CD8-positive, alpha-beta memory T cell (primary cell): ENCODE results near the gene CCR7. TPM values are rescaled to one million over a fixed set of nuclear protein-coding genes. Genes with fewer than 3 reads are reported as not detected.

ENCODE experiments used
- CTCF ChIA-PET: fragments of 350-600 bp; sonication (Branson Sonifier 250); formaldehyde crosslinking; loops from one replicate; lab custom pipeline; 2021; ENCODE audit warnings: antibody characterized with exemption; lab: Charles Lee
- POLR2A ChIA-PET: fragments of 350-600 bp; sonication (Branson Sonifier 250); formaldehyde crosslinking; loops from one replicate; lab custom pipeline; 2021; ENCODE audit warnings: antibody characterized with exemption; lab: Charles Lee
- DNase-seq, 5 donors: peaks; one replicate each; pipeline versions ENCODE4 v3.0.0 to v3.0.0-alpha.2; 2020 to 2022; ENCODE audit warnings: mixed read lengths in 1 of 5
- H3K27ac ChIP-seq: one replicate; pipeline ENCODE4 v1.7.0; 2013; ENCODE audit warnings: low read depth, mild to moderate bottlenecking, low read length, moderate library complexity
- H3K27me3 ChIP-seq: 2 replicates; pipeline ENCODE4 v1.7.0; 2013; ENCODE audit warnings: low read length, mild to moderate bottlenecking; ENCODE audit not compliant: insufficient read depth, poor library complexity, severe bottlenecking
- H3K36me3 ChIP-seq: 2 replicates; pipeline ENCODE4 v1.7.0; 2013; ENCODE audit warnings: mild to moderate bottlenecking, low read length, moderate library complexity; ENCODE audit not compliant: insufficient read depth
- H3K4me1 ChIP-seq: 2 replicates; pipeline ENCODE4 v1.7.0; 2013; ENCODE audit warnings: mild to moderate bottlenecking, low read length, moderate library complexity; ENCODE audit not compliant: insufficient read depth
- H3K4me3 ChIP-seq: 2 replicates; pipeline ENCODE4 v1.7.0; 2013; ENCODE audit warnings: mild to moderate bottlenecking, low read length
- H3K9me3 ChIP-seq: 2 replicates; pipeline ENCODE4 v1.7.0; 2013; ENCODE audit warnings: mild to moderate bottlenecking, low read length
- H3K27ac Mint-ChIP-seq, 8 donors: one replicate each; pipeline ENCODE4 v1.8.0; 2020 to 2021; ENCODE audit warnings: mixed read lengths in 8 of 8, mild to moderate bottlenecking in 6 of 8, inconsistent platforms in 3 of 8, moderate library complexity in 3 of 8
- H3K27me3 Mint-ChIP-seq, 2 donors: one replicate each; pipeline ENCODE4 v1.8.0; 2020 to 2021; ENCODE audit warnings: mixed read lengths in 2 of 2, mild to moderate bottlenecking in 1 of 2, moderate library complexity in 1 of 2
- H3K36me3 Mint-ChIP-seq, 3 donors: one replicate each; pipeline ENCODE4 v1.8.0; 2020 to 2021; ENCODE audit warnings: mixed read lengths in 3 of 3, inconsistent platforms in 1 of 3, mild to moderate bottlenecking in 1 of 3
- H3K4me1 Mint-ChIP-seq, 3 donors: one replicate each; pipeline ENCODE4 v1.8.0; 2020 to 2021; ENCODE audit warnings: mixed read lengths in 3 of 3, inconsistent platforms in 1 of 3, mild to moderate bottlenecking in 1 of 3
- H3K4me3 Mint-ChIP-seq, 7 donors: one replicate each; pipeline ENCODE4 v1.8.0; 2020 to 2021; ENCODE audit warnings: mixed read lengths in 7 of 7, mild to moderate bottlenecking in 6 of 7, moderate library complexity in 4 of 7, inconsistent platforms in 2 of 7
- H3K9me3 Mint-ChIP-seq, 5 donors: one replicate each; pipeline ENCODE4 v1.8.0; 2020 to 2022; ENCODE audit warnings: mixed read lengths in 5 of 5, mild to moderate bottlenecking in 3 of 5, moderate library complexity in 2 of 5, inconsistent platforms in 1 of 5
- polyA plus RNA-seq: library from polyadenylated mRNA; unstranded; fragments of 300-500 nt; fragmentation: Illumina TruSeq; gene quantifications from one replicate; pipeline ENCODE4 v1.2.3, GENCODE V29; 2021
- total RNA-seq, 2 experiments: library from RNA; stranded (reverse); gene quantifications; one replicate each; pipeline ENCODE4 v1.2.3, GENCODE V29; 2021

CCR7 gene
- total and polyA plus RNA-seq, 3 experiments from 2014 or later = 152 to 286 (median 154) TPM

GRCh38 chr17:40535438-40535837 lies 29.8 kb downstream of the CCR7 start:
- CTCF ChIA-PET = interaction anchor here (0.8 to 20.1 kb wide), 9 partner anchors 9 to 173 kb away, joined by 3 to 475 read pairs (median 23); partner anchors contain the start of genes CCR7 and TOP2A
- peaks cover 0 to 2% (median 0%) of the 10 kb centered on the region in 3 donors for H3K36me3 Mint-ChIP-seq
- peaks cover 95% of the 10 kb centered on the region for H3K4me1 ChIP-seq
- POLR2A ChIA-PET = interaction anchor here (0.6 to 1.0 kb wide), 4 partner anchors 9 to 117 kb away, joined by 3 to 4 read pairs (median 3); no protein-coding TSS in a partner anchor
- no peaks in the 10 kb centered on the region for H3K9me3 ChIP-seq
- H3K4me3 Mint-ChIP-seq = peak overlapping the region in 1 of 7 donors; percentile 49
- peak overlapping the region in 7 of 8 donors; percentile 34 to 99 (median 94) for H3K27ac Mint-ChIP-seq
- no peak for DNase-seq
- H3K9me3 Mint-ChIP-seq = peaks cover 0 to 2% (median 2%) of the 10 kb centered on the region in 5 donors
- no peak overlapping the region for H3K27ac ChIP-seq
- H3K27me3 ChIP-seq = no peaks in the 10 kb centered on the region
- no peaks in the 10 kb centered on the region for H3K36me3 ChIP-seq
- peaks cover 88 to 98% (median 89%) of the 10 kb centered on the region in 3 donors for H3K4me1 Mint-ChIP-seq
- H3K4me3 ChIP-seq = no peak overlapping the region
- peaks cover 0 to 3% of the 10 kb centered on the region in 2 donors for H3K27me3 Mint-ChIP-seq

- H3K27ac Mint-ChIP-seq = peak overlapping the region; percentile 90 to 99 (median 97)
- Histone ChIP-seq H3K9me3 (no peaks in the 10 kb centered on the region), H3K27me3 (no peaks in the 10 kb centered on the region), H3K36me3 (no peaks in the 10 kb centered on the region), H3K4me3 (no peak overlapping the region), H3K27ac (no peak overlapping the region), H3K4me1 (peaks cover 93% of the 10 kb centered on the region)
- ChIA-PET CTCF (interaction anchor here (0.8 to 20.1 kb wide), 20 partner anchors 10 to 177 kb away, joined by 3 to 475 read pairs (median 17); partner anchors contain the start of genes CCR7, GJD3, IGFBP4 and TOP2A), POLR2A (interaction anchor here (0.7 to 3.7 kb wide), 8 partner anchors 13 to 116 kb away, joined by 3 to 31 read pairs (median 10); no protein-coding TSS in a partner anchor)
- peak overlapping the region in 3 of 7 donors; percentile 8 to 77 (median 20) for H3K4me3 Mint-ChIP-seq
- peak in 1 of 5 donors; percentile 46 for DNase-seq
- peaks cover 0 to 2% (median 2%) of the 10 kb centered on the region in 5 donors for H3K9me3 Mint-ChIP-seq
- H3K36me3 Mint-ChIP-seq = peaks cover 0 to 2% (median 0%) of the 10 kb centered on the region in 3 donors
- peaks cover 0 to 3% of the 10 kb centered on the region in 2 donors for H3K27me3 Mint-ChIP-seq
- H3K4me1 Mint-ChIP-seq = peaks cover 85 to 98% (median 88%) of the 10 kb centered on the region in 3 donors
Measured at GRCh38 chr17:40534371-40535189, 30.7 kb downstream of the CCR7 start.

DNA sequence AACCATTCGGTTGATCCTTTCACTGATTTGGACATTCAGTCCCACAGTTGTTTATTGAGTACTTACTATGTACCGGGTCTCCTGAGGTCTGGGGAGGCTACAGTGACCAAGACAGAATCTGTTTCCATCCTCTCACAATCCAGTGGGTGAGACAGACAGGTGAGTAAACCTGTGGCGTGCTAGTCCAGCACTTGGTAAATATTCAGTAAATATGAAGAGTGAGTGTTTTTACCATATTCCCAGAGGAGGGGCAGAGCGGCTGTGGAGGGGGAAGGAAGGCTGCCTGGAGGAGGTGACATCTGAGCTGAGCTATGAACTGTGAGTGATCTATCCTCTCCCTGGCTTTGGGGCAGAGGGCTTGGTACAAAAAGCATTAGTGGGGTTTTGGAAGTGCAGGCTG lies 31.4 kb downstream of the CCR7 start:
- Mint-ChIP-seq H3K36me3 (peaks cover 0 to 2% (median 0%) of the 10 kb centered on the region in 3 donors), H3K4me3 (peak overlapping the region; percentile 67 to 88 (median 78)), H3K27ac (peak overlapping the region; percentile 90 to 99 (median 97)), H3K27me3 (peaks cover 0 to 3% of the 10 kb centered on the region in 2 donors), H3K4me1 (peaks cover 85 to 97% (median 86%) of the 10 kb centered on the region in 3 donors), H3K9me3 (peaks cover 0 to 2% (median 2%) of the 10 kb centered on the region in 5 donors)
- Histone ChIP-seq H3K4me1 (peaks cover 93% of the 10 kb centered on the region), H3K27ac (peak overlapping the region; percentile 44), H3K4me3 (peak overlapping the region; percentile 3), H3K36me3 (no peaks in the 10 kb centered on the region), H3K9me3 (no peaks in the 10 kb centered on the region), H3K27me3 (no peaks in the 10 kb centered on the region)
- no peak for DNase-seq
- ChIA-PET POLR2A (interaction anchor here (0.5 to 3.7 kb wide), 15 partner anchors 14 to 1975 kb away, joined by 3 to 31 read pairs (median 4); no protein-coding TSS in a partner anchor), CTCF (interaction anchor here (0.8 to 20.1 kb wide), 38 partner anchors 11 to 190 kb away, joined by 3 to 475 read pairs (median 6); partner anchors contain the start of genes CCR7, GJD3, IGFBP4 and SMARCE1)

DNA sequence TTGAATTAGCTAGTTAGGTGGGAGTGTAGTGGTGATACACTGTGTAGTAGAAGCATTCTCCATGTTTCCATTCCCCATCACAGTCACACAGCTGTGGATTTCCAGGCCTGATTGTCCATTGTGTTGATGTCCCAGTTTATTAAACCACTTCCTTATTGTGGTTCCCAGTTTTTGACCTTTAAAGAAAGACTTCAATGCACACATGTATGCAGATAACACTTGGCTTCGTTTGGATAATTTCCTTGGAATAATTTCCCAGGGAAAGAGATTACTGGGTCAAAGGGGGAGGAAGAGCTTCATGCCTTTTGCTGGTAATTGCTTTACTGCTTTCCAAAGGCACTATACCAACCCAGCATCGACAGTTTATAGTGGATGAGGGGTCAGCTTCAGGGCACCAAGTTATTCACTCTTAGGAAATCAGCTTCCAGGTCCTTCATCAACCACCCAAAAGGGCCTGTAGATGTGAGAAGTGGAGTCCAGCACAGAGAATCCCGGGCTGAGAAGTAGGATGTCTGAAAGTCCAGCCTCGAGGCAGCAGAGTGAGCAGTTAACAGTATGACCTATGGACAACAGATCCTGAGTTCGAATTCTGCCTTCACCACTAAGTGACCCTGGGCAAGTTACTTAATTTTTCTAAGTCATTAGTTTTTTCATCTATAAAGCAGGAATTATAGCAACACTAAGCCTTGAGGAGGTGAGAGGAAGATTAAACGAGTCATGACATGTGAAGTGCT lies 32.6 kb downstream of the CCR7 start:
- peak overlapping the region; percentile 90 to 99 (median 97) for H3K27ac Mint-ChIP-seq
- ChIA-PET POLR2A (interaction anchor here (0.5 to 3.7 kb wide), 18 partner anchors 15 to 243 kb away, joined by 3 to 31 read pairs (median 5); no protein-coding TSS in a partner anchor), CTCF (interaction anchor here (0.7 to 20.1 kb wide), 43 partner anchors 10 to 314 kb away, joined by 3 to 475 read pairs (median 6); partner anchors contain the start of genes CCR7, GJD3, IGFBP4 and SMARCE1)
- H3K4me3 ChIP-seq = no peak overlapping the region
- peaks cover 82 to 95% (median 86%) of the 10 kb centered on the region in 3 donors for H3K4me1 Mint-ChIP-seq
- peaks cover 0 to 2% (median 2%) of the 10 kb centered on the region in 5 donors for H3K9me3 Mint-ChIP-seq
- no peaks in the 10 kb centered on the region for H3K9me3 ChIP-seq
- no peaks in the 10 kb centered on the region for H3K36me3 ChIP-seq
- no peak overlapping the region for H3K27ac ChIP-seq
- no peaks in the 10 kb centered on the region for H3K27me3 ChIP-seq
- peak in 1 of 5 donors; percentile 10 for DNase-seq
- H3K27me3 Mint-ChIP-seq = peaks cover 0 to 3% of the 10 kb centered on the region in 2 donors
- peaks cover 93% of the 10 kb centered on the region for H3K4me1 ChIP-seq
- peaks cover 0 to 2% (median 0%) of the 10 kb centered on the region in 3 donors for H3K36me3 Mint-ChIP-seq
- peak overlapping the region in 6 of 7 donors; percentile 38 to 88 (median 78) for H3K4me3 Mint-ChIP-seq

DNA sequence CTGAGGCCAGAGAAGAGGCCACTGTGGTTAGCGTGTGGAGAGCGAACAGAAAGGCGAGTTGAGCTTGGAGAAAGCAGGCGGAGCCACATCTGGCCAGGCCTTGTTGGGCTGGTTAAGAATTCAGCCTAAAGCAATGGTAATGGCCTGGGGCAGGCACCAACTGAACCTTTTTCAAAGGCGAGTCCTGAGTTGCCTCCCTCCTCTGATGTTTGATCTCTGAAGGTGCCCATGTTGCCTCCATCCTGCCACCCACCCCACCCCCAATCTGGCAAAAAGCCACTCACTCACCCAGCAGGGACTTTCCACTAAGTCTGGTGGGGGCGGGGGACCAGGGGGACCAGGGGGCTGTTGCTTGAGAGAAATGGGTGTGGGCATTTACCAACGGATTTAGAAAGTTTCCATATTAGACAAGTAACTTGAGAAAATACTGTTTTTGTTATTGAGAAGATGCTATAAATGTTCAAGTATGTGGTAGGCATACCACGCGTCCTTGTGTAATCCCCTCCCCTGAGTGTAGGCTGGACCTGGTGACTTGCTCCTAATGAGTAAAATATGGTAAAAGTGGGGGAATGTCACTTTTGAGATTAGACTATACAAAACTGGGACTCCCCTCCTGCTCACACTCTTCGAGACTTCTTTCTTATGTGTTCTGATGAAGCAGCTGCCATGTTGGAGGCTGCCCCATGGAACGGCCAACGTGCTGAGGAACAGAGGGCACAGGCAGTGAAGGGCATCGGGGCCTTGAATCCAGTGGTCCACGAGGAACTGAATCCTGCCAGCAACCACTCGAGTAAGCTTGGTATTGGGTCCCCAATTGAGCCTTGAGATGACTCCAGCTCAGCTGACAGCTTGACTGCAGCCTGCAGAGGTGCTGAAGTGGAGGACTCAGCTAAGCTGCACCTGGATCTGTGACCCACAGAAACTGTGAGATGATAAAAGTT lies 34.0 kb downstream of the CCR7 start:
- no peak overlapping the region for H3K4me3 ChIP-seq
- DNase-seq = peak; percentile 27 to 83 (median 60)
- peak overlapping the region; percentile 19 to 78 (median 57) for H3K4me3 Mint-ChIP-seq
- no peak overlapping the region for H3K27ac ChIP-seq
- peaks cover 79% of the 10 kb centered on the region for H3K4me1 ChIP-seq
- H3K9me3 Mint-ChIP-seq = peaks cover 0 to 2% (median 2%) of the 10 kb centered on the region in 5 donors
- H3K27me3 Mint-ChIP-seq = peaks cover 0 to 3% of the 10 kb centered on the region in 2 donors
- peak overlapping the region; percentile 65 to 99 (median 94) for H3K27ac Mint-ChIP-seq
- peaks cover 0 to 4% (median 2%) of the 10 kb centered on the region in 3 donors for H3K36me3 Mint-ChIP-seq
- ChIA-PET POLR2A (interaction anchor here (1.6 to 3.7 kb wide), 4 partner anchors 14 to 51 kb away, joined by 4 to 31 read pairs (median 20); no protein-coding TSS in a partner anchor), CTCF (interaction anchor here (0.9 to 20.1 kb wide), 21 partner anchors 11 to 312 kb away, joined by 3 to 475 read pairs (median 11); partner anchors contain the start of genes CCR7, GJD3, IGFBP4 and WIPF2)
- no peaks in the 10 kb centered on the region for H3K27me3 ChIP-seq
- no peaks in the 10 kb centered on the region for H3K36me3 ChIP-seq
- peaks cover 68 to 85% (median 80%) of the 10 kb centered on the region in 3 donors for H3K4me1 Mint-ChIP-seq
- H3K9me3 ChIP-seq = no peaks in the 10 kb centered on the region

- Histone ChIP-seq H3K36me3 (no peaks in the 10 kb centered on the region), H3K4me1 (peaks cover 72% of the 10 kb centered on the region)
- CTCF ChIA-PET = interaction anchor here (0.8 to 20.1 kb wide), 6 partner anchors 9 to 173 kb away, joined by 3 to 475 read pairs (median 27); partner anchors contain the start of genes CCR7 and GJD3
Measured at GRCh38 chr17:40530531-40530994, 34.7 kb downstream of the CCR7 start.

More at GRCh38 chr17:40530531-40530994, 34.7 kb downstream of the CCR7 start:
- H3K36me3 Mint-ChIP-seq = peaks cover 0 to 11% (median 2%) of the 10 kb centered on the region in 3 donors
- H3K4me3 Mint-ChIP-seq = peak overlapping the region in 5 of 7 donors; percentile 46 to 78 (median 58)
- H3K27me3 ChIP-seq = no peaks in the 10 kb centered on the region
- H3K27me3 Mint-ChIP-seq = peaks cover 0 to 3% of the 10 kb centered on the region in 2 donors
- H3K9me3 ChIP-seq = no peaks in the 10 kb centered on the region
- H3K27ac ChIP-seq = no peak overlapping the region
- H3K9me3 Mint-ChIP-seq = peaks cover 0 to 4% (median 2%) of the 10 kb centered on the region in 5 donors
- H3K4me3 ChIP-seq = no peak overlapping the region
- H3K27ac Mint-ChIP-seq = peak overlapping the region; percentile 65 to 99 (median 94)
- DNase-seq = no peak
- POLR2A ChIA-PET = interaction anchor here (0.5 kb wide), 1 partner anchor 124 kb away, joined by 3 read pairs; no protein-coding TSS in a partner anchor
- peaks cover 63 to 78% (median 74%) of the 10 kb centered on the region in 3 donors for H3K4me1 Mint-ChIP-seq
